Liver (tissue), 3 donors: ENCODE data around the gene MDP1.

ENCODE experiments used
- ATF3 ChIP-seq: IDR thresholded peaks from 2 replicates; pipeline ENCODE4 v1.6.1; 2016; ENCODE audit warnings: antibody characterized with exemption
- CTCF ChIP-seq: fragments of 150-350 bp; IDR thresholded peaks from 2 replicates; pipeline ENCODE4 v1.5.1; 2017; ENCODE audit warnings: improper control_type of control experiment, low read depth, low read length; ENCODE audit not compliant: missing input control
- EGR1 ChIP-seq, 2 donors: IDR thresholded peaks; 2 replicates each; pipeline ENCODE4 v1.6.1; 2016 to 2018; ENCODE audit warnings: antibody characterized with exemption in 2 of 2, low read depth in 2 of 2
- GABPA ChIP-seq, 2 donors: IDR thresholded peaks in 1 of 2; conservative IDR thresholded peaks in 1 of 2; 2 replicates each; pipeline ENCODE4 v1.6.1; 2016; ENCODE audit warnings: antibody characterized with exemption in 2 of 2, mild to moderate bottlenecking in 1 of 2, moderate library complexity in 1 of 2
- HNF4A ChIP-seq, 2 donors: conservative IDR thresholded peaks; 2 replicates each; pipeline ENCODE4 v1.6.1; 2016; ENCODE audit warnings: antibody characterized with exemption in 2 of 2, mild to moderate bottlenecking in 2 of 2
- HNF4G ChIP-seq: IDR thresholded peaks from 2 replicates; pipeline ENCODE4 v1.6.1; 2016; ENCODE audit warnings: antibody characterized with exemption
- JUND ChIP-seq, 2 donors: IDR thresholded peaks; 2 replicates each; pipeline ENCODE4 v1.6.1; 2016; ENCODE audit warnings: antibody characterized with exemption in 2 of 2
- MAX ChIP-seq: IDR thresholded peaks from 2 replicates; pipeline ENCODE4 v1.6.1; 2016; ENCODE audit warnings: antibody characterized with exemption
- NR2F2 ChIP-seq: IDR thresholded peaks from 2 replicates; pipeline ENCODE4 v1.6.1; 2016; ENCODE audit warnings: antibody characterized with exemption
- RAD21 ChIP-seq, 2 donors: IDR thresholded peaks; 2 replicates each; pipeline ENCODE4 v1.6.1; 2016; ENCODE audit warnings: antibody characterized with exemption in 2 of 2, mild to moderate bottlenecking in 2 of 2
- REST ChIP-seq: IDR thresholded peaks from 2 replicates; pipeline ENCODE4 v1.6.1; 2016; ENCODE audit warnings: antibody characterized with exemption, mild to moderate bottlenecking
- RXRA ChIP-seq, 2 donors: IDR thresholded peaks; 2 replicates each; pipeline ENCODE4 v1.6.1; 2017 to 2018; ENCODE audit warnings: antibody characterized with exemption in 2 of 2, mild to moderate bottlenecking in 1 of 2
- TAF1 ChIP-seq: conservative IDR thresholded peaks from 2 replicates; pipeline ENCODE4 v1.6.1; 2016; ENCODE audit warnings: antibody characterized with exemption, mild to moderate bottlenecking
- YY1 ChIP-seq: IDR thresholded peaks from 2 replicates; pipeline ENCODE4 v1.6.1; 2016; ENCODE audit warnings: antibody characterized with exemption, mild to moderate bottlenecking
- donor health status: healthy.
- donor health status: healthy.

- no peak for TF ChIP-seq RXRA (IDR thresholded peaks at IDR 0.05)
- no peak for TF ChIP-seq CTCF
- TF ChIP-seq YY1: no peak
- no peak for TF ChIP-seq ATF3
- no peak for TF ChIP-seq GABPA (IDR thresholded peaks at IDR 0.05 in 1 of 2, conservative IDR thresholded peaks at IDR 0.05 in 1 of 2)
- TF ChIP-seq MAX: no peak
- TF ChIP-seq REST: no peak
- TF ChIP-seq RAD21 (IDR thresholded peaks at IDR 0.05): no peak
- TF ChIP-seq EGR1 (IDR thresholded peaks at IDR 0.05; ENCODE audit: low read depth in 2 of 2): no peak
- TF ChIP-seq NR2F2: no peak
- no peak for TF ChIP-seq JUND (IDR thresholded peaks at IDR 0.05)
- no peak for TF ChIP-seq TAF1
- TF ChIP-seq HNF4G: no peak
- no peak for TF ChIP-seq HNF4A (conservative IDR thresholded peaks at IDR 0.05)
These were observed 13.0 kb upstream of the MDP1 start for GRCh38 chr14:24228902-24229301.
